ENCODE data around the gene RAB42. TPM values are rescaled to one million over a fixed set of nuclear protein-coding genes. Genes with fewer than 3 reads are reported as not detected.

RAB42 gene
- total RNA-seq (2022; extraction: Qiagen RNA extraction; ENCODE audit: low read depth), result 1.5 to 2.4 TPM (median 2.1 TPM) in 5 replicates

GRCh38 chr1:28591708-28592320, at the start of gene RAB42:
TSS of gene RAB42 (plus strand) at chr1:28592265. CDS start at chr1:28592512, 247 bp downstream.

GRCh38 chr1:28552758-28553663, 39.1 kb upstream of the RAB42 start, which contains the start of gene TRNAU1AP:
TSS of gene TRNAU1AP (plus strand) at chr1:28553085. CDS start at chr1:28553111, 26 bp downstream.

GRCh38 chr1:28642847-28643635, 51.0 kb downstream of the RAB42 start, which contains the start of gene TAF12:
TSS of gene TAF12 (minus strand) at chr1:28643067. CDS start at chr1:28622081, 20,986 bp downstream.

Other genes starting within 250 kb of the RAB42 start
- gene PHACTR4, start 222.5 kb upstream of the RAB42 start, total RNA-seq (2022; extraction: Qiagen RNA extraction; ENCODE audit: low read depth), result 22.1 to 25.4 TPM (median 23.5 TPM) in 5 replicates
- 77.8 to 91.2 TPM (median 79.6 TPM) in 5 replicates for gene RCC1, start 86.2 kb upstream of the RAB42 start, total RNA-seq (2022; extraction: Qiagen RNA extraction; ENCODE audit: low read depth)
- 19.4 to 24.9 TPM (median 23.1 TPM) in 5 replicates for gene TRNAU1AP, start 39.2 kb upstream of the RAB42 start, total RNA-seq (2022; extraction: Qiagen RNA extraction; ENCODE audit: low read depth)
- 11.9 to 15.1 TPM (median 14.3 TPM) in 5 replicates for gene TAF12, start 50.8 kb downstream of the RAB42 start, total RNA-seq (2022; extraction: Qiagen RNA extraction; ENCODE audit: low read depth)
- not detected in 5 replicates for gene RNU11, start 56.3 kb downstream of the RAB42 start, total RNA-seq (2022; extraction: Qiagen RNA extraction; ENCODE audit: low read depth)
- gene GMEB1, start 76.5 kb downstream of the RAB42 start, total RNA-seq (2022; extraction: Qiagen RNA extraction; ENCODE audit: low read depth), result 6.2 to 8.2 TPM (median 7.4 TPM) in 5 replicates
- gene YTHDF2, start 144.7 kb downstream of the RAB42 start, total RNA-seq (2022; extraction: Qiagen RNA extraction; ENCODE audit: low read depth), result 54.4 to 60.5 TPM (median 59.2 TPM) in 5 replicates
- 0.03 to 0.06 TPM (median 0.05 TPM) in 5 replicates for gene OPRD1, start 219.9 kb downstream of the RAB42 start, total RNA-seq (2022; extraction: Qiagen RNA extraction; ENCODE audit: low read depth)

Data from A549 treated with DMSO at 1 μM for 4 hours (cell line).